ENCODE results near the gene AHNAK. TPM values are rescaled to one million over a fixed set of nuclear protein-coding genes. Genes with fewer than 3 reads are reported as not detected.
A peak's percentile ranks its signal among the peaks of the same experiment; 100 is the strongest.

AHNAK gene
- total RNA-seq, 4 donors from 2014 or later = 571 to 1,016 (median 697) TPM

- Histone ChIP-seq H3K4me3 (no peak overlapping the region), H3K9me3 (no peaks in the 10 kb centered on the region), H3K27me3 (no peaks in the 10 kb centered on the region), H3K4me1 (peaks cover 0 to 44% (median 5%) of the 10 kb centered on the region in 4 donors), H3K27ac (no peak overlapping the region), H3K36me3 (no peaks in the 10 kb centered on the region)
- no peak for TF ChIP-seq POLR2A (IDR thresholded peaks at IDR 0.05)
- no peak for TF ChIP-seq CTCF (IDR thresholded peaks at IDR 0.05)
- DNase-seq = no peak
Measured at GRCh38 chr11:62437616-62438015, 109.0 kb downstream of the AHNAK start.

- no peak for DNase-seq
- peak overlapping the region; percentile 7 to 43 (median 31) for H3K27ac ChIP-seq
- no peaks in the 10 kb centered on the region for H3K9me3 ChIP-seq
- H3K4me1 ChIP-seq = peaks cover 0 to 59% (median 9%) of the 10 kb centered on the region in 4 donors
- no peak for TF ChIP-seq POLR2A (IDR thresholded peaks at IDR 0.05)
- no peak for TF ChIP-seq CTCF (IDR thresholded peaks at IDR 0.05)
- no peaks in the 10 kb centered on the region for H3K27me3 ChIP-seq
- H3K4me3 ChIP-seq = no peak overlapping the region
- no peaks in the 10 kb centered on the region for H3K36me3 ChIP-seq
Measured at GRCh38 chr11:62435846-62436660, 110.6 kb downstream of the AHNAK start.

GRCh38 chr11:62433904-62434276, 112.7 kb downstream of the AHNAK start:
- H3K4me1 ChIP-seq = peaks cover 0 to 57% (median 9%) of the 10 kb centered on the region in 4 donors
- DNase-seq = no peak

GRCh38 chr11:62433141-62433903, 113.3 kb downstream of the AHNAK start:
- H3K27me3 ChIP-seq = no peaks in the 10 kb centered on the region
- no peak for TF ChIP-seq CTCF (IDR thresholded peaks at IDR 0.05)
- TF ChIP-seq POLR2A (IDR thresholded peaks at IDR 0.05) = no peak
- H3K36me3 ChIP-seq = no peaks in the 10 kb centered on the region
- no peak for DNase-seq
- H3K9me3 ChIP-seq = no peaks in the 10 kb centered on the region
- peaks cover 0 to 57% (median 8%) of the 10 kb centered on the region in 4 donors for H3K4me1 ChIP-seq
- H3K27ac ChIP-seq = peak overlapping the region in 3 of 4 donors; percentile 20 to 76 (median 47)
- H3K4me3 ChIP-seq = no peak overlapping the region

More at GRCh38 chr11:62433904-62434276, 112.7 kb downstream of the AHNAK start:
- H3K27me3 ChIP-seq = no peaks in the 10 kb centered on the region
- peak overlapping the region in 3 of 4 donors; percentile 20 to 76 (median 47) for H3K27ac ChIP-seq
- no peaks in the 10 kb centered on the region for H3K9me3 ChIP-seq
- H3K4me3 ChIP-seq = no peak overlapping the region
- TF ChIP-seq CTCF (IDR thresholded peaks at IDR 0.05) (no peak), POLR2A (IDR thresholded peaks at IDR 0.05) (no peak)
- H3K36me3 ChIP-seq = no peaks in the 10 kb centered on the region

GRCh38 chr11:62432695-62433094, 113.9 kb downstream of the AHNAK start:
- H3K4me3 ChIP-seq = no peak overlapping the region
- no peak for DNase-seq
- H3K27ac ChIP-seq = peak overlapping the region in 1 of 4 donors; percentile 76
- no peaks in the 10 kb centered on the region for H3K9me3 ChIP-seq
- peaks cover 0 to 60% (median 9%) of the 10 kb centered on the region in 4 donors for H3K4me1 ChIP-seq
- no peaks in the 10 kb centered on the region for H3K36me3 ChIP-seq
- no peaks in the 10 kb centered on the region for H3K27me3 ChIP-seq
- TF ChIP-seq CTCF (IDR thresholded peaks at IDR 0.05) (no peak), POLR2A (IDR thresholded peaks at IDR 0.05) (no peak)

All from Peyer's patch (tissue), 4 donors.